C4-2B (cell line): Measurements from ENCODE around the gene POLQ.

ENCODE experiments used
- CTCF ChIP-seq: fragments of 450-650 bp; conservative IDR thresholded peaks from 2 replicates; pipeline ENCODE4 v1.5.1; 2017; ENCODE audit warnings: mild to moderate bottlenecking
- ZFX ChIP-seq: fragments of 450-650 bp; IDR thresholded peaks from 2 replicates; pipeline ENCODE4 v1.6.1; 2017

- TF ChIP-seq CTCF (no peak), ZFX (no peak)
These were observed 78.7 kb downstream of the POLQ start for GRCh38 chr3:121467085-121467484.
